Ishikawa (cell line): ENCODE measurements around the gene ZNF845.

Experiments used
- CEBPB ChIP-seq: IDR thresholded peaks from 2 replicates; pipeline ENCODE4 v1.6.1; 2012
- CREB1 ChIP-seq: IDR thresholded peaks from 2 replicates; pipeline ENCODE4 v1.6.1; 2012; ENCODE audit warnings: low read depth
- EGR1 ChIP-seq: IDR thresholded peaks from 2 replicates; pipeline ENCODE4 v1.6.1; 2012
- EP300 ChIP-seq: IDR thresholded peaks from 2 replicates; pipeline ENCODE4 v1.6.1; 2012; ENCODE audit warnings: borderline replicate concordance
- FOXM1 ChIP-seq: IDR thresholded peaks from 2 replicates; pipeline ENCODE4 v1.6.1; 2012; ENCODE audit warnings: low read depth, borderline replicate concordance
- MAX ChIP-seq: IDR thresholded peaks from 2 replicates; pipeline ENCODE4 v1.6.1; 2012
- NFIC ChIP-seq: IDR thresholded peaks from 2 replicates; pipeline ENCODE4 v1.6.1; 2012
- RAD21 ChIP-seq: IDR thresholded peaks from 2 replicates; pipeline ENCODE4 v1.6.1; 2012; ENCODE audit warnings: low read depth
- REST ChIP-seq: IDR thresholded peaks from 2 replicates; pipeline ENCODE4 v1.6.1; 2012; ENCODE audit warnings: low read depth, mild to moderate bottlenecking
- TAF1 ChIP-seq: IDR thresholded peaks from 2 replicates; pipeline ENCODE4 v1.6.1; 2012; ENCODE audit warnings: low read depth, mild to moderate bottlenecking
- TCF12 ChIP-seq: IDR thresholded peaks from 2 replicates; pipeline ENCODE4 v1.6.1; 2012; ENCODE audit warnings: low read depth
- TEAD4 ChIP-seq: IDR thresholded peaks from 2 replicates; pipeline ENCODE4 v1.6.1; 2012
- USF1 ChIP-seq: IDR thresholded peaks from 2 replicates; pipeline ENCODE4 v1.6.1; 2012
- ZBTB7A ChIP-seq: IDR thresholded peaks from 2 replicates; pipeline ENCODE4 v1.6.1; 2012; ENCODE audit warnings: low read depth

ZNF845 gene

GRCh38 chr19:53365134-53365898, 31.8 kb downstream of the ZNF845 start, which contains the start of gene ZNF525:
ZNF525 (plus strand) TSS chr19:53365705; CDS start chr19:53372282, 6,577 bp downstream.
- TF ChIP-seq USF1 (no peak), TAF1 (peak; percentile 14; the same call in 1 of the 2 replicates), MAX (peak; percentile 73)

- no peak for TF ChIP-seq EP300
- no peak for TF ChIP-seq TCF12
- TF ChIP-seq CREB1 = no peak
- no peak for TF ChIP-seq CEBPB
- no peak for TF ChIP-seq TAF1
- TF ChIP-seq REST = no peak
- no peak for TF ChIP-seq RAD21
- TF ChIP-seq USF1 = no peak
- no peak for TF ChIP-seq MAX
These were observed 32.4 kb downstream of the ZNF845 start for GRCh38 chr19:53365899-53366493.

GRCh38 chr19:53372196-53372595, 38.6 kb downstream of the ZNF845 start:
- no peak for TF ChIP-seq FOXM1
- TF ChIP-seq REST = no peak

GRCh38 chr19:53374288-53374687, 40.7 kb downstream of the ZNF845 start:
- no peak for TF ChIP-seq TEAD4

- TF ChIP-seq RAD21 = no peak
- TF ChIP-seq FOXM1 = no peak
- no peak for TF ChIP-seq EP300
These were observed 41.2 kb downstream of the ZNF845 start for GRCh38 chr19:53374743-53375142.

GRCh38 chr19:53381376-53381775, 47.8 kb downstream of the ZNF845 start:
- TF ChIP-seq EP300 = no peak
- TF ChIP-seq TCF12 = no peak
- no peak for TF ChIP-seq USF1
- TF ChIP-seq ZBTB7A = no peak

- TF ChIP-seq TEAD4 (no peak), CREB1 (no peak), NFIC (no peak), FOXM1 (no peak), EGR1 (no peak), MAX (no peak), TAF1 (no peak), RAD21 (no peak), REST (no peak), EP300 (no peak)
These were observed 54.6 kb downstream of the ZNF845 start for GRCh38 chr19:53388168-53388567.
